ENCODE results near the gene PDLIM5. TPM values are rescaled to one million over a fixed set of nuclear protein-coding genes. Genes with fewer than 3 reads are reported as not detected.

The PDLIM5 gene
- total and polyA plus RNA-seq, 2 of the 8 experiments (the other 6 are each of a cell fraction or from before 2014, with no cell fraction given), result 37.3 to 62.1 TPM

GRCh38 chr4:94576210-94576609 is 124.5 kb downstream of the PDLIM5 start:
- H2BK5ac ChIP-seq (ENCODE audit: low read depth, low read length), result no peak overlapping the region
- no peak overlapping the region for H2BK20ac ChIP-seq (ENCODE audit: low read length)
- 70% methylated on average over 3 of the region's 3 CpGs; no CpG with 5 or more reads in 1 of the 2 experiments for WGBS, 2 experiments (ENCODE audit: extremely low coverage in 1 of 2, insufficient coverage in 1 of 2, insufficient read length in 1 of 2, insufficient replicate concordance in 2 of 2, low coverage in 1 of 2, low lambda C conversion rate in 2 of 2, missing lambda C conversion rate in 1 of 2)
- no peak overlapping the region for H3K18ac ChIP-seq (ENCODE audit: extremely low read depth, low read length)
- H3K4me3 ChIP-seq (ENCODE audit: extremely low read depth in 1 of 4, insufficient read depth in 2 of 4, low read depth in 3 of 4, low read length in 4 of 4), result no peak overlapping the region
- no peak overlapping the region for H4K5ac ChIP-seq (ENCODE audit: insufficient read length, low read depth, low read length)
- ChIA-PET POLR2A (ENCODE audit: partially characterized antibody) (no interaction called here), CTCF (ENCODE audit: partially characterized antibody) (interaction anchor here (1.1 kb wide), 1 partner anchor 167 kb away, joined by 5 read pairs; no protein-coding TSS in a partner anchor)
- no peaks in the 10 kb centered on the region for H3K23me2 ChIP-seq (ENCODE audit: low read depth, low read length)
- H3K23ac ChIP-seq (ENCODE audit: insufficient read length), result no peak overlapping the region
- H2AK5ac ChIP-seq (ENCODE audit: low read depth, low read length), result no peak overlapping the region
- no peak overlapping the region for H3K9ac ChIP-seq (replicated peaks in 1 of 4; ENCODE audit: extremely low read depth in 1 of 4, low read depth in 3 of 4, low read length in 3 of 4)
- H3K36me3 ChIP-seq (ENCODE audit: control insufficient read depth in 2 of 4, insufficient read depth in 4 of 4, low read length in 3 of 4), result no peaks in the 10 kb centered on the region
- H3K79me2 ChIP-seq (ENCODE audit: control insufficient read depth in 1 of 2, insufficient read depth in 2 of 2, low read length in 2 of 2), result no peaks in the 10 kb centered on the region; a peak in 1 of 4 replicates
- FAIRE-seq, result no peak
- no peak overlapping the region for H2AFZ ChIP-seq (ENCODE audit: low read length)
- DNase-seq (ENCODE audit: low read depth in 1 of 2, low spot score in 2 of 2), result no peak
- no peak overlapping the region for H2BK12ac ChIP-seq (ENCODE audit: low read depth, low read length)
- H3K4me1 ChIP-seq (replicated peaks in 1 of 4; ENCODE audit: control insufficient read depth in 3 of 4, insufficient read depth in 4 of 4, low read length in 3 of 4), result peaks cover 0 to 7% (median 4%) of the 10 kb centered on the region in 4 experiments; a peak in 4 of 7 replicates
- no peak overlapping the region for H4K8ac ChIP-seq (ENCODE audit: extremely low read depth, insufficient read depth, low read length)
- H3K56ac ChIP-seq (replicated peaks; ENCODE audit: insufficient read length, low read depth, low read length), result no peak overlapping the region
- H3K4me2 ChIP-seq (ENCODE audit: insufficient read depth in 1 of 2, low read depth in 2 of 2, low read length in 2 of 2), result no peak overlapping the region
- no peak overlapping the region for H3K27ac ChIP-seq (ENCODE audit: low read depth, low read length)
- H2BK120ac ChIP-seq (replicated peaks; ENCODE audit: low read depth, low read length), result no peak overlapping the region
- H3K4ac ChIP-seq (replicated peaks; ENCODE audit: insufficient read length, low read depth, low read length), result no peak overlapping the region
- no peaks in the 10 kb centered on the region for H4K20me1 ChIP-seq (replicated peaks in 1 of 2; ENCODE audit: control insufficient read depth in 1 of 2, insufficient read depth in 2 of 2, low read length in 2 of 2)
- no peaks in the 10 kb centered on the region for H3K79me1 ChIP-seq (ENCODE audit: low read depth, low read length)
- no peaks in the 10 kb centered on the region for H3K27me3 ChIP-seq (replicated peaks in 1 of 4; ENCODE audit: control insufficient read depth in 3 of 4, extremely low read depth in 1 of 4, insufficient read depth in 3 of 4, low read length in 3 of 4)
- no peak overlapping the region for H4K91ac ChIP-seq (replicated peaks; ENCODE audit: insufficient read length, low read length)
- H3K14ac ChIP-seq (ENCODE audit: insufficient read length), result no peak overlapping the region
- H3K9me3 ChIP-seq (ENCODE audit: insufficient read depth in 2 of 2, low read depth in 1 of 2, low read length in 1 of 2), result no peaks in the 10 kb centered on the region
- no peak overlapping the region for H2BK15ac ChIP-seq (ENCODE audit: low read length)
- TF ChIP-seq RXRA (IDR thresholded peaks at IDR 0.05; ENCODE audit: insufficient read depth, low read depth, low read length) (no peak), BACH1 (IDR thresholded peaks at IDR 0.05; ENCODE audit: low read length) (no peak), SIX5 (IDR thresholded peaks at IDR 0.05; ENCODE audit: low read depth, low read length) (no peak), EZH2 (IDR thresholded peaks at IDR 0.05; ENCODE audit: low read depth, low read length, severe bottlenecking) (no peak), SRF (IDR thresholded peaks at IDR 0.05; ENCODE audit: low read depth, low read length) (no peak), SP4 (IDR thresholded peaks at IDR 0.05; ENCODE audit: low read length) (no peak), TAF1 (IDR thresholded peaks at IDR 0.05; ENCODE audit: low read depth, low read length) (no peak), SP1 (IDR thresholded peaks at IDR 0.05; ENCODE audit: low read depth, low read length) (no peak), MAFK (IDR thresholded peaks at IDR 0.05; ENCODE audit: low read depth, low read length) (no peak), GABPA (IDR thresholded peaks at IDR 0.05; ENCODE audit: borderline replicate concordance, insufficient read depth, low read length) (no peak), GTF2F1 (IDR thresholded peaks at IDR 0.05; ENCODE audit: borderline replicate concordance, low read depth, low read length) (no peak), CHD1 (IDR thresholded peaks at IDR 0.05; ENCODE audit: low read depth, low read length) (no peak), JUN (IDR thresholded peaks at IDR 0.05; ENCODE audit: low read depth, low read length) (no peak), POLR2A (IDR thresholded peaks at IDR 0.05; ENCODE audit: control extremely low read depth in 1 of 2, low read depth in 2 of 2, low read length in 2 of 2) (no peak), HDAC6 (IDR thresholded peaks at IDR 0.05; ENCODE audit: low read depth, low read length) (no peak)
- TF ChIP-seq, protein P1, sequence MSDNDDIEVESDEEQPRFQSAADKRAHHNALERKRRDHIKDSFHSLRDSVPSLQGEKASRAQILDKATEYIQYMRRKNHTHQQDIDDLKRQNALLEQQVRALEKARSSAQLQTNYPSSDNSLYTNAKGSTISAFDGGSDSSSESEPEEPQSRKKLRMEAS (IDR thresholded peaks at IDR 0.05), result no peak

Measured in H1 (cell line).